ENCODE measurements around the gene CXCL8.
"Not testable (repeated sequence)": the region's sequence is repeated elsewhere in the genome, so short reads cannot be mapped to it uniquely, and the experiment has no call there.

Gene CXCL8

GRCh38 chr4:73743795-73744194 is 3.4 kb downstream of the CXCL8 start:
- no peak for DNase-seq

- no peak for DNase-seq
Observed at GRCh38 chr4:73744203-73744602, 3.8 kb downstream of the CXCL8 start.

GRCh38 chr4:73750730-73751129 is 10.4 kb downstream of the CXCL8 start:
- DNase-seq, result no peak

- DNase-seq, result no peak
Observed at GRCh38 chr4:73751166-73751565, 10.8 kb downstream of the CXCL8 start.

GRCh38 chr4:73751830-73752229 is 11.5 kb downstream of the CXCL8 start:
- no peak for DNase-seq

- DNase-seq, result no peak
Observed at GRCh38 chr4:73752424-73752823, 12.1 kb downstream of the CXCL8 start.

- DNase-seq, result no peak
Observed at GRCh38 chr4:73753215-73753614, 12.8 kb downstream of the CXCL8 start.

GRCh38 chr4:73754934-73755333 is 14.6 kb downstream of the CXCL8 start:
- DNase-seq, result no peak

GRCh38 chr4:73759357-73759756 is 19.0 kb downstream of the CXCL8 start:
- DNase-seq, result no peak

- DNase-seq, result no peak
Observed at GRCh38 chr4:73761856-73762255, 21.5 kb downstream of the CXCL8 start.

GRCh38 chr4:73762409-73762808 is 22.0 kb downstream of the CXCL8 start:
- no peak for DNase-seq

- no peak for DNase-seq
Observed at GRCh38 chr4:73763877-73764276, 23.5 kb downstream of the CXCL8 start.

- no peak for DNase-seq
Observed at GRCh38 chr4:73764513-73764912, 24.1 kb downstream of the CXCL8 start.

- no peak for DNase-seq
Observed at GRCh38 chr4:73765296-73765695, 24.9 kb downstream of the CXCL8 start.

GRCh38 chr4:73770917-73771316 is 30.5 kb downstream of the CXCL8 start:
- no peak for DNase-seq

- no peak for DNase-seq
Observed at GRCh38 chr4:73772363-73772762, 32.0 kb downstream of the CXCL8 start.

GRCh38 chr4:73774406-73774805 is 34.0 kb downstream of the CXCL8 start:
- not testable (repeated sequence) for DNase-seq

GRCh38 chr4:73776321-73776729 is 36.0 kb downstream of the CXCL8 start:
- DNase-seq, result no peak

- no peak for DNase-seq
Observed at GRCh38 chr4:73777612-73778011, 37.2 kb downstream of the CXCL8 start.

GRCh38 chr4:73780243-73780642 is 39.9 kb downstream of the CXCL8 start:
- DNase-seq, result no peak

- no peak for DNase-seq
Observed at GRCh38 chr4:73780834-73781233, 40.5 kb downstream of the CXCL8 start.

- no peak for DNase-seq
Observed at GRCh38 chr4:73788411-73788810, 48.0 kb downstream of the CXCL8 start.
